ENCODE data around the gene ZNF639. TPM values are rescaled to one million over a fixed set of nuclear protein-coding genes. Genes with fewer than 3 reads are reported as not detected.

ZNF639 gene
- total and polyA plus RNA-seq, 2 of the 13 experiments (the other 11 are each of a cell fraction or from before 2014, with no cell fraction given) = 11.6 to 42.4 TPM

DNA sequence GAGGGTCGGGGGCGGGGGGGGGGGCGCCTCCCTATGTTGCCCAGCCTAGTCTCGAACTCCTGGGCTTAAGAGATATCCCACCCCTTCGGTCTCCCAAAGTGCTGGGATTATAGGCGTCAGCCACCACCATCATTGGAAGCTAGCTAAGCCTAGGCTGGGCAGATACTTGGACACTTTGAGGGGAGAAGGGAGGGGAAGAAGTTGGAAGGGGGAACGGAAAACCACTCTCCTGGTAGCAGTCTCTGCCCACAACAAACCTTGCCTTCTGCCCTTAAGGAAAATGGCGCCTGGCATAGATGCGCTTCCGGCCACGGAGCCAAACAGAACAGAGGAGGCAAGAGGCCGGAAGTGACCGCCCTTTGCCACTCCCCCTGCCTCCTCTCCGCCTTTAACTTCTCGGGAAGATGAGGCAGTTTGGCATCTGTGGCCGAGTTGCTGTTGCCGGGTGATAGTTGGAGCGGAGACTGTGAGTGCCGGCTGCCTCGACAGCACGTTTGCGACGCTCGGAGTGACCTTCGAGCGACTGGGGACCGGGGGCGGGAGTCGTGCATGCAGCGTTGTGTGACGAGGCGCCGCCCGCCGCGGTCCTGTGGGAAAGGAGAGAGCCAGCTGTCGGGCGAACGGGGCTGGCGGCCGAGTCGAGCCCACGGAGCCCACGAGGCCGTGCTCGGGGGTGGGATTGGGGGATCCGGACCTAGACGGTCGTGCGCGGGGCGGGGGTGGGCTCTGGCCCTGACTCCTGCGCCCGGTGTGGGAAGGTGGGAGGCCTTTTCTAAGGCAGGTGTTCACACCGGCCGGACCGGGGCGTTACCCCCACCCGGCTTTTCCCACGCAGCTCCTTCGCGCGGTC lies 24.7 kb downstream of the ZNF639 start, which contains the start of gene MFN1 (continued):
- TF ChIP-seq, protein P1, sequence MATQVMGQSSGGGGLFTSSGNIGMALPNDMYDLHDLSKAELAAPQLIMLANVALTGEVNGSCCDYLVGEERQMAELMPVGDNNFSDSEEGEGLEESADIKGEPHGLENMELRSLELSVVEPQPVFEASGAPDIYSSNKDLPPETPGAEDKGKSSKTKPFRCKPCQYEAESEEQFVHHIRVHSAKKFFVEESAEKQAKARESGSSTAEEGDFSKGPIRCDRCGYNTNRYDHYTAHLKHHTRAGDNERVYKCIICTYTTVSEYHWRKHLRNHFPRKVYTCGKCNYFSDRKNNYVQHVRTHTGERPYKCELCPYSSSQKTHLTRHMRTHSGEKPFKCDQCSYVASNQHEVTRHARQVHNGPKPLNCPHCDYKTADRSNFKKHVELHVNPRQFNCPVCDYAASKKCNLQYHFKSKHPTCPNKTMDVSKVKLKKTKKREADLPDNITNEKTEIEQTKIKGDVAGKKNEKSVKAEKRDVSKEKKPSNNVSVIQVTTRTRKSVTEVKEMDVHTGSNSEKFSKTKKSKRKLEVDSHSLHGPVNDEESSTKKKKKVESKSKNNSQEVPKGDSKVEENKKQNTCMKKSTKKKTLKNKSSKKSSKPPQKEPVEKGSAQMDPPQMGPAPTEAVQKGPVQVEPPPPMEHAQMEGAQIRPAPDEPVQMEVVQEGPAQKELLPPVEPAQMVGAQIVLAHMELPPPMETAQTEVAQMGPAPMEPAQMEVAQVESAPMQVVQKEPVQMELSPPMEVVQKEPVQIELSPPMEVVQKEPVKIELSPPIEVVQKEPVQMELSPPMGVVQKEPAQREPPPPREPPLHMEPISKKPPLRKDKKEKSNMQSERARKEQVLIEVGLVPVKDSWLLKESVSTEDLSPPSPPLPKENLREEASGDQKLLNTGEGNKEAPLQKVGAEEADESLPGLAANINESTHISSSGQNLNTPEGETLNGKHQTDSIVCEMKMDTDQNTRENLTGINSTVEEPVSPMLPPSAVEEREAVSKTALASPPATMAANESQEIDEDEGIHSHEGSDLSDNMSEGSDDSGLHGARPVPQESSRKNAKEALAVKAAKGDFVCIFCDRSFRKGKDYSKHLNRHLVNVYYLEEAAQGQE (IDR thresholded peaks at IDR 0.05; ENCODE audit: borderline replicate concordance in 1 of 2, low read depth in 1 of 2, low read length in 2 of 2) = no peak
- TF ChIP-seq, protein P2, sequence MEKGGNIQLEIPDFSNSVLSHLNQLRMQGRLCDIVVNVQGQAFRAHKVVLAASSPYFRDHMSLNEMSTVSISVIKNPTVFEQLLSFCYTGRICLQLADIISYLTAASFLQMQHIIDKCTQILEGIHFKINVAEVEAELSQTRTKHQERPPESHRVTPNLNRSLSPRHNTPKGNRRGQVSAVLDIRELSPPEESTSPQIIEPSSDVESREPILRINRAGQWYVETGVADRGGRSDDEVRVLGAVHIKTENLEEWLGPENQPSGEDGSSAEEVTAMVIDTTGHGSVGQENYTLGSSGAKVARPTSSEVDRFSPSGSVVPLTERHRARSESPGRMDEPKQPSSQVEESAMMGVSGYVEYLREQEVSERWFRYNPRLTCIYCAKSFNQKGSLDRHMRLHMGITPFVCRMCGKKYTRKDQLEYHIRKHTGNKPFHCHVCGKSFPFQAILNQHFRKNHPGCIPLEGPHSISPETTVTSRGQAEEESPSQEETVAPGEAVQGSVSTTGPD (CRISPR knock-in tag; IDR thresholded peaks at IDR 0.05) = no peak
- TF ChIP-seq, protein P3, sequence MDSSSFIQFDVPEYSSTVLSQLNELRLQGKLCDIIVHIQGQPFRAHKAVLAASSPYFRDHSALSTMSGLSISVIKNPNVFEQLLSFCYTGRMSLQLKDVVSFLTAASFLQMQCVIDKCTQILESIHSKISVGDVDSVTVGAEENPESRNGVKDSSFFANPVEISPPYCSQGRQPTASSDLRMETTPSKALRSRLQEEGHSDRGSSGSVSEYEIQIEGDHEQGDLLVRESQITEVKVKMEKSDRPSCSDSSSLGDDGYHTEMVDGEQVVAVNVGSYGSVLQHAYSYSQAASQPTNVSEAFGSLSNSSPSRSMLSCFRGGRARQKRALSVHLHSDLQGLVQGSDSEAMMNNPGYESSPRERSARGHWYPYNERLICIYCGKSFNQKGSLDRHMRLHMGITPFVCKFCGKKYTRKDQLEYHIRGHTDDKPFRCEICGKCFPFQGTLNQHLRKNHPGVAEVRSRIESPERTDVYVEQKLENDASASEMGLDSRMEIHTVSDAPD (CRISPR knock-in tag; IDR thresholded peaks at IDR 0.05) = peak; percentile 41; the same call in 1 of the 2 replicates
- peak; percentile 84 for TF ChIP-seq CREM (IDR thresholded peaks at IDR 0.05)
- TF ChIP-seq CREM (CRISPR knock-in tag; IDR thresholded peaks at IDR 0.05) = no peak
- no peak for TF ChIP-seq BHLHE40 (IDR thresholded peaks at IDR 0.05; ENCODE audit: low read length)
- TF ChIP-seq, protein P4, sequence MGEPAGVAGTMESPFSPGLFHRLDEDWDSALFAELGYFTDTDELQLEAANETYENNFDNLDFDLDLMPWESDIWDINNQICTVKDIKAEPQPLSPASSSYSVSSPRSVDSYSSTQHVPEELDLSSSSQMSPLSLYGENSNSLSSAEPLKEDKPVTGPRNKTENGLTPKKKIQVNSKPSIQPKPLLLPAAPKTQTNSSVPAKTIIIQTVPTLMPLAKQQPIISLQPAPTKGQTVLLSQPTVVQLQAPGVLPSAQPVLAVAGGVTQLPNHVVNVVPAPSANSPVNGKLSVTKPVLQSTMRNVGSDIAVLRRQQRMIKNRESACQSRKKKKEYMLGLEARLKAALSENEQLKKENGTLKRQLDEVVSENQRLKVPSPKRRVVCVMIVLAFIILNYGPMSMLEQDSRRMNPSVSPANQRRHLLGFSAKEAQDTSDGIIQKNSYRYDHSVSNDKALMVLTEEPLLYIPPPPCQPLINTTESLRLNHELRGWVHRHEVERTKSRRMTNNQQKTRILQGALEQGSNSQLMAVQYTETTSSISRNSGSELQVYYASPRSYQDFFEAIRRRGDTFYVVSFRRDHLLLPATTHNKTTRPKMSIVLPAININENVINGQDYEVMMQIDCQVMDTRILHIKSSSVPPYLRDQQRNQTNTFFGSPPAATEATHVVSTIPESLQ (CRISPR knock-in tag; conservative IDR thresholded peaks at IDR 0.05) = no peak
- TF ChIP-seq, protein P5, sequence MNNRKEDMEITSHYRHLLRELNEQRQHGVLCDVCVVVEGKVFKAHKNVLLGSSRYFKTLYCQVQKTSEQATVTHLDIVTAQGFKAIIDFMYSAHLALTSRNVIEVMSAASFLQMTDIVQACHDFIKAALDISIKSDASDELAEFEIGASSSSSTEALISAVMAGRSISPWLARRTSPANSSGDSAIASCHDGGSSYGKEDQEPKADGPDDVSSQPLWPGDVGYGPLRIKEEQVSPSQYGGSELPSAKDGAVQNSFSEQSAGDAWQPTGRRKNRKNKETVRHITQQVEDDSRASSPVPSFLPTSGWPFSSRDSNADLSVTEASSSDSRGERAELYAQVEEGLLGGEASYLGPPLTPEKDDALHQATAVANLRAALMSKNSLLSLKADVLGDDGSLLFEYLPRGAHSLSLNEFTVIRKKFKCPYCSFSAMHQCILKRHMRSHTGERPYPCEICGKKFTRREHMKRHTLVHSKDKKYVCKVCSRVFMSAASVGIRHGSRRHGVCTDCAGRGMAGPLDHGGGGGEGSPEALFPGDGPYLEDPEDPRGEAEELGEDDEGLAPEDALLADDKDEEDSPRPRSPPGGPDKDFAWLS (CRISPR knock-in tag; IDR thresholded peaks at IDR 0.05; ENCODE audit: borderline replicate concordance) = no peak
- TF ChIP-seq HNRNPH1 (optimal IDR thresholded peaks at IDR 0.05; ENCODE audit: low read depth, low read length) = no peak
- TF ChIP-seq, protein P6, sequence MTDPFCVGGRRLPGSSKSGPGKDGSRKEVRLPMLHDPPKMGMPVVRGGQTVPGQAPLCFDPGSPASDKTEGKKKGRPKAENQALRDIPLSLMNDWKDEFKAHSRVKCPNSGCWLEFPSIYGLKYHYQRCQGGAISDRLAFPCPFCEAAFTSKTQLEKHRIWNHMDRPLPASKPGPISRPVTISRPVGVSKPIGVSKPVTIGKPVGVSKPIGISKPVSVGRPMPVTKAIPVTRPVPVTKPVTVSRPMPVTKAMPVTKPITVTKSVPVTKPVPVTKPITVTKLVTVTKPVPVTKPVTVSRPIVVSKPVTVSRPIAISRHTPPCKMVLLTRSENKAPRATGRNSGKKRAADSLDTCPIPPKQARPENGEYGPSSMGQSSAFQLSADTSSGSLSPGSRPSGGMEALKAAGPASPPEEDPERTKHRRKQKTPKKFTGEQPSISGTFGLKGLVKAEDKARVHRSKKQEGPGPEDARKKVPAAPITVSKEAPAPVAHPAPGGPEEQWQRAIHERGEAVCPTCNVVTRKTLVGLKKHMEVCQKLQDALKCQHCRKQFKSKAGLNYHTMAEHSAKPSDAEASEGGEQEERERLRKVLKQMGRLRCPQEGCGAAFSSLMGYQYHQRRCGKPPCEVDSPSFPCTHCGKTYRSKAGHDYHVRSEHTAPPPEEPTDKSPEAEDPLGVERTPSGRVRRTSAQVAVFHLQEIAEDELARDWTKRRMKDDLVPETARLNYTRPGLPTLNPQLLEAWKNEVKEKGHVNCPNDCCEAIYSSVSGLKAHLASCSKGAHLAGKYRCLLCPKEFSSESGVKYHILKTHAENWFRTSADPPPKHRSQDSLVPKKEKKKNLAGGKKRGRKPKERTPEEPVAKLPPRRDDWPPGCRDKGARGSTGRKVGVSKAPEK (CRISPR knock-in tag; IDR thresholded peaks at IDR 0.05; ENCODE audit: borderline replicate concordance) = no peak
- no peak for TF ChIP-seq ZNF891 (CRISPR knock-in tag; IDR thresholded peaks at IDR 0.05)
- TF ChIP-seq TRIM24 (CRISPR knock-in tag; IDR thresholded peaks at IDR 0.05) = no peak
- TF ChIP-seq MZF1 (CRISPR knock-in tag; IDR thresholded peaks at IDR 0.05; ENCODE audit: borderline replicate concordance) = no peak
- TF ChIP-seq FOSL1 (CRISPR knock-in tag; IDR thresholded peaks at IDR 0.05; ENCODE audit: borderline replicate concordance) = no peak
